Esophagus squamous epithelium (tissue), 5 donors: ENCODE measurements around the gene BICD2. TPM values are rescaled to one million over a fixed set of nuclear protein-coding genes. Genes with fewer than 3 reads are reported as not detected.

ENCODE experiments used
- DNase-seq: peaks from one replicate; lab custom pipeline; 2025; lab: John Stamatoyannopoulos, UW
- H3K27ac ChIP-seq, 4 donors: fragments of 200-600 bp; sonication (generic); one replicate each; pipeline ENCODE4 v1.5.1; 2016 to 2019; ENCODE audit warnings: mild to moderate bottlenecking in 1 of 4
- H3K27me3 ChIP-seq, 4 donors: fragments of 200-600 bp; sonication (generic); 1 replicate in 3 of 4; 2 replicates in 1 of 4; pipeline versions ENCODE4 v1.5.1 to v1.6.0; 2017 to 2021; ENCODE audit warnings: antibody characterized with exemption in 1 of 4
- H3K36me3 ChIP-seq, 3 donors: fragments of 200-600 bp; sonication (generic); one replicate each; pipeline ENCODE4 v1.5.1; 2016 to 2019
- H3K4me1 ChIP-seq, 3 donors: fragments of 200-600 bp; sonication (generic); one replicate each; pipeline ENCODE4 v1.5.1; 2017 to 2019
- H3K4me3 ChIP-seq, 4 donors: fragments of 200-600 bp; sonication (generic); 1 replicate in 3 of 4; 2 replicates in 1 of 4; pipeline ENCODE4 v1.5.1; 2016 to 2019; ENCODE audit warnings: mild to moderate bottlenecking in 2 of 4, moderate library complexity in 1 of 4
- H3K9me3 ChIP-seq, 3 donors: fragments of 200-600 bp; sonication (generic); one replicate each; pipeline ENCODE4 v1.5.1; 2016 to 2019
- CTCF ChIP-seq, 6 experiments: fragments of 450-650 bp in 4 of 6; fragments of 200-600 bp in 2 of 6; sonication (generic) in 2 of 6; IDR thresholded peaks; one replicate each; pipeline ENCODE4 v1.5.1; 2016 to 2019; ENCODE audit warnings: antibody characterized with exemption in 6 of 6, mild to moderate bottlenecking in 4 of 6, moderate library complexity in 4 of 6
- POLR2A ChIP-seq, 4 donors: fragments of 450-650 bp; IDR thresholded peaks; one replicate each; pipeline ENCODE4 v1.6.1; 2017; ENCODE audit warnings: antibody characterized with exemption in 4 of 4, mild to moderate bottlenecking in 4 of 4, moderate library complexity in 3 of 4
- WGBS, 2 donors: methylation state at CpG; one replicate each; pipeline ENCODE4 v1.1.5; 2018; 5-methylcytosine and 5-hydroxymethylcytosine counted together
- intact Hi-C: fragments of 100-400 bp; cut with DNase I; formaldehyde crosslinking; loops from one replicate; pipeline ENCODE4 v1.15.0; 2022
- total RNA-seq, 4 donors: library from RNA; depleted of rRNA; stranded (reverse); fragments of >200 nt; gene quantifications; one replicate each; pipeline ENCODE4 v1.1.0, GENCODE V29; 2016
- donor health status: DM: yes; HTN: yes; CAD: no.

BICD2 gene
- total RNA-seq, 4 donors from 2014 or later = 81.7 to 116 (median 91.1) TPM

GRCh38 chr9:92795000-92795399 lies 30.4 kb upstream of the BICD2 start:
- H3K36me3 ChIP-seq = no peaks in the 10 kb centered on the region
- no peaks in the 10 kb centered on the region for H3K9me3 ChIP-seq
- TF ChIP-seq CTCF (IDR thresholded peaks at IDR 0.05) (no peak), POLR2A (IDR thresholded peaks at IDR 0.05) (no peak)
- peaks cover 0 to 44% (median 0%) of the 10 kb centered on the region in 4 donors for H3K27me3 ChIP-seq
- peaks cover 0 to 21% (median 0%) of the 10 kb centered on the region in 3 donors for H3K4me1 ChIP-seq
- H3K4me3 ChIP-seq = no peak overlapping the region
- intact Hi-C loops = loop anchor here (5.0 kb wide), 1 partner anchor 78 kb away; no protein-coding TSS in a partner anchor
- no peak for DNase-seq
- no peak overlapping the region for H3K27ac ChIP-seq
- 81 to 83% methylated on average over 2 to 4 of the region's 4 CpGs for WGBS, 2 donors

GRCh38 chr9:92794426-92794825 lies 29.8 kb upstream of the BICD2 start:
- intact Hi-C loops = loop anchor here (5.0 kb wide), 1 partner anchor 77 kb away; no protein-coding TSS in a partner anchor
- 60 to 77% methylated on average over 7 of the region's 7 CpGs for whole genome bisulfite sequencing, 2 donors
- TF ChIP-seq CTCF (IDR thresholded peaks at IDR 0.05) = no peak
- Histone ChIP-seq H3K27ac (no peak overlapping the region), H3K36me3 (no peaks in the 10 kb centered on the region), H3K27me3 (peaks cover 0 to 44% (median 0%) of the 10 kb centered on the region in 4 donors), H3K4me3 (no peak overlapping the region), H3K4me1 (peaks cover 0 to 16% (median 0%) of the 10 kb centered on the region in 3 donors), H3K9me3 (no peaks in the 10 kb centered on the region)
- DNase-seq = no peak

GRCh38 chr9:92790542-92791527 lies 26.2 kb upstream of the BICD2 start:
- DNase-seq = no peak
- TF ChIP-seq POLR2A (IDR thresholded peaks at IDR 0.05) (no peak), CTCF (IDR thresholded peaks at IDR 0.05) (peak; percentile 81 to 93 (median 86))
- Histone ChIP-seq H3K36me3 (no peaks in the 10 kb centered on the region), H3K4me1 (peaks cover 0 to 8% (median 0%) of the 10 kb centered on the region in 3 donors), H3K9me3 (no peaks in the 10 kb centered on the region), H3K27me3 (peaks cover 0 to 18% (median 0%) of the 10 kb centered on the region in 4 donors), H3K4me3 (peak overlapping the region in 2 of 4 donors; percentile 7 to 15), H3K27ac (peak overlapping the region in 3 of 4 donors; percentile 1 to 62 (median 1))
- intact Hi-C loops = loop anchor here (5.0 kb wide), 1 partner anchor 74 kb away; no protein-coding TSS in a partner anchor
- 27 to 37% methylated on average over 13 of the region's 13 CpGs for WGBS, 2 donors

- H3K4me3 ChIP-seq = no peak overlapping the region
- intact Hi-C loops = no loop called here
- no peak overlapping the region for H3K27ac ChIP-seq
- TF ChIP-seq POLR2A (IDR thresholded peaks at IDR 0.05) = no peak
- no peak for TF ChIP-seq CTCF (IDR thresholded peaks at IDR 0.05)
- WGBS, 2 donors = 63 to 70% methylated on average over 1 of the region's 1 CpG
- H3K9me3 ChIP-seq = no peaks in the 10 kb centered on the region
- H3K36me3 ChIP-seq = no peaks in the 10 kb centered on the region
- H3K27me3 ChIP-seq = peaks cover 0 to 1% (median 0%) of the 10 kb centered on the region in 4 donors
- DNase-seq = no peak
- H3K4me1 ChIP-seq = peaks cover 0 to 28% (median 0%) of the 10 kb centered on the region in 3 donors
Measured at GRCh38 chr9:92786298-92786697, 21.7 kb upstream of the BICD2 start.

- H3K4me1 ChIP-seq = peaks cover 0 to 31% (median 0%) of the 10 kb centered on the region in 3 donors
- no peaks in the 10 kb centered on the region for H3K27me3 ChIP-seq
- H3K27ac ChIP-seq = peak overlapping the region; percentile 75 to 86 (median 81)
- WGBS, 2 donors = 33 to 36% methylated on average over 2 of the region's 2 CpGs
- TF ChIP-seq CTCF (IDR thresholded peaks at IDR 0.05) (no peak), POLR2A (IDR thresholded peaks at IDR 0.05) (no peak)
- no peaks in the 10 kb centered on the region for H3K9me3 ChIP-seq
- no peak overlapping the region for H3K4me3 ChIP-seq
- intact Hi-C loops = no loop called here
- no peak for DNase-seq
- H3K36me3 ChIP-seq = no peaks in the 10 kb centered on the region
Measured at GRCh38 chr9:92781899-92782298, 17.3 kb upstream of the BICD2 start.
